Measurements from ENCODE around the gene FBN2. TPM values are rescaled to one million over a fixed set of nuclear protein-coding genes. Genes with fewer than 3 reads are reported as not detected.

FBN2 gene
- total RNA-seq, 2 experiments from 2014 or later, result 0.11 TPM; not detected in 1

DNA sequence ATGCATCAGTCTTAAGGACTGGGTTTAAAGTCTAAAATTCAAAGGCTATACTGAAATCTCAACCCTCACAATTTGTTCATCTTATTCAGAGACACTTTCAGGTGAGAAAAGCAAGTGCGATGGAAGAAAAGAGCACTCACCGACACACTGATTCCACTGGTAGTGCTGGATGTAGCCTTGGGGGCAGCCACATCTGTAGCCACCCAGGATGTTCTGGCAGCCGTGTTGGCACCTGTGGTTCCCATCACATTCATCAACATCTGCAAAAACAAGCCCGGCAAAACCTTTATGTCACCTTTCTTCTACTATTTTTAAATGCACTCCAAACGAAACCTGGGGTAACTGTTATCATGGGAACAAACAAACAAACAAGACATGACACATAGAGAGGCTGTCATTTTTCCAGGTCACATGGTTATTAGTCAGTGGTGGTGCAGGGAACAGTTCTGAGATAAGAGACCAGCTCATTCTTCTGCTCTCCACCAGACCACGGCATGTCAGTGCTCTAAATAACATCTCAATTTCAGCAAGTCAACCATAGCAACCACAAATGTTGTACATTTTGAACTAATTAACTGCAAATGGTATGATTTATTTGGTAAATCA is 266.1 kb downstream of the FBN2 start:
- H3K4me1 Mint-ChIP-seq, result no peaks in the 10 kb centered on the region
- ATAC-seq (ENCODE audit: low read depth), result no peak
- no peaks in the 10 kb centered on the region for H3K36me3 Mint-ChIP-seq
- H3K27me3 Mint-ChIP-seq, result no peaks in the 10 kb centered on the region
- DNase-seq, result no peak
- POLR2A ChIA-PET, result no interaction called here
- H3K27ac Mint-ChIP-seq, result no peak overlapping the region
- H3K4me3 Mint-ChIP-seq, result no peak overlapping the region
- H3K9me3 Mint-ChIP-seq, result no peaks in the 10 kb centered on the region

DNA sequence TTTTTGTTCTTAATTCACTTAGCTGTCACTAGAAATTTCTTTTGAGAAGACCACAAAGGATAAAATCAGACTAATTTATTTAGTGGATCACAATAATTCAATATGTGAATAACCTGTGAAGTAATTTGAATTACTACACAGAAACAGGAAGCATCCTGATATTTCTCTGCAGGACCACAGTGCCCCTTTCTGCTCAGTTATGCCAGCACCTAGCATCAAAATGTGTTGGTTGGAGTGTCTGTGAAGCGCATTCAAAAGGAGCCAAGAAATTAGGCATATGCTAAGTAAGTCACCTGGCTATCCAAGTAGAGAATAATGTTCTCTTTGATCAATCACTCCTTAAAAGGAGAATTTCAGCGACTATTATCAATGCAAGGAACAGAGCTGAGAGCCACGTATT is 267.0 kb downstream of the FBN2 start:
- Mint-ChIP-seq H3K9me3 (no peaks in the 10 kb centered on the region), H3K4me3 (no peak overlapping the region), H3K27me3 (no peaks in the 10 kb centered on the region), H3K4me1 (no peaks in the 10 kb centered on the region), H3K36me3 (no peaks in the 10 kb centered on the region), H3K27ac (no peak overlapping the region)
- DNase-seq (no peak), ATAC-seq (ENCODE audit: low read depth) (no peak)
- POLR2A ChIA-PET, result no interaction called here

DNA sequence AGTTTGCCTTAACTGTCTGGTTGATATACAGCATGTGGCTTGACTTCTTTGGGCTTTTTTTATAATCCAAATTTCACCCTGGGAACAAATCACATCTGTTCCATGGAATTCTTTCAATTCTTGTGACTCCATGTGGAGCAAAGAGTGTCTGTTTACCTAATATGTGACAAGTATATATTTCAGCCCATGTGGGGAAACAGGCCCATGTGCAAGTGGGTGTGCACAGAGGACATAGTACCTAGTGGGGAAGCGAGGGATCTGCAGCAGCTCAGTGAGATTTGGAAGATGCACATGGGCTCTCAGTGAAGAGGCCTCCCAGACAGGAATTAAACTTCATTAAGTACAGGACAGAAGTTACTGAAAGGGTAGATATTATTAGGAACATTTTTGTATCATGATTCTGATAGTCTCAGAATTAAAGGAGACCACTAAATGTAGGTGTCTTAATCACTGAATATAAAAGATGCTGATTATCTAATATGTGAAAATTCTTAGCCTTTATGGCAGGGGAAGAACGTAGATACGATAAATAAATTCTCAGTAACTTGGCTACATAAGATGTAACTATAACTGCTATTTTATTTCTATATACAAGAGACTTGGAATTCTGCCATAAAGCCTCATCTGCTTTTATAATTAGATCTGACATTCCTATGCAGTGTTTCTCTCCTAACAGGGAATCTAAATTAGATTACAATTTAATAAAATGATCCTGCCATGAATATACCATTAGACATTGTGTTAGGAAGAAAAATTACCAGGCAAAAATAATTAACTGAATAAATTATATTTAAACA is 273.3 kb downstream of the FBN2 start:
- no peaks in the 10 kb centered on the region for H3K4me1 Mint-ChIP-seq
- H3K4me3 Mint-ChIP-seq, result no peak overlapping the region
- POLR2A ChIA-PET, result no interaction called here
- ATAC-seq (ENCODE audit: low read depth), result no peak
- peaks cover 2% of the 10 kb centered on the region for H3K27me3 Mint-ChIP-seq
- H3K9me3 Mint-ChIP-seq, result no peaks in the 10 kb centered on the region
- no peaks in the 10 kb centered on the region for H3K36me3 Mint-ChIP-seq
- no peak for DNase-seq
- no peak overlapping the region for H3K27ac Mint-ChIP-seq

DNA sequence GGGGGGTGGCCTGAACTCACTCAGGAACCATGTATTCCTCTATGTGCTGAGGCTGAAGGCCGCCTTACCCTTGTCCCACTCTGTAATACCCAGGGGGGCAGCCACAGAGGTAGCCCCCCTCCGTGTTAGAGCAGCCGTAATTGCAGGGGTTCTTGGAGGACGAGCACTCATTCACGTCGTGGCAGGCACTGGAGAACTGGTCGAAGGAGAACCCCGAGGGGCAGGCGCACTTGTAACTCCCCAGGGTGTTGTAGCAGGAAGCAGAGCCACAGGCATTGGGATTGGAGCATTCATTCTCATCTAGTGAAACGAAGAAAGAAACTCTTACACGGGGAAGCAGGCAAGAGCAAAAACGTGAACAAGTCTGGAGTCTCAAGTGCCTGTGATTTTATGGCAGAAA is 274.7 kb downstream of the FBN2 start:
- no peak overlapping the region for H3K4me3 Mint-ChIP-seq
- ATAC-seq (ENCODE audit: low read depth) (no peak), DNase-seq (no peak)
- peaks cover 2% of the 10 kb centered on the region for H3K27me3 Mint-ChIP-seq
- H3K36me3 Mint-ChIP-seq, result no peaks in the 10 kb centered on the region
- H3K9me3 Mint-ChIP-seq, result no peaks in the 10 kb centered on the region
- H3K27ac Mint-ChIP-seq, result no peak overlapping the region
- no peaks in the 10 kb centered on the region for H3K4me1 Mint-ChIP-seq
- POLR2A ChIA-PET, result no interaction called here

DNA sequence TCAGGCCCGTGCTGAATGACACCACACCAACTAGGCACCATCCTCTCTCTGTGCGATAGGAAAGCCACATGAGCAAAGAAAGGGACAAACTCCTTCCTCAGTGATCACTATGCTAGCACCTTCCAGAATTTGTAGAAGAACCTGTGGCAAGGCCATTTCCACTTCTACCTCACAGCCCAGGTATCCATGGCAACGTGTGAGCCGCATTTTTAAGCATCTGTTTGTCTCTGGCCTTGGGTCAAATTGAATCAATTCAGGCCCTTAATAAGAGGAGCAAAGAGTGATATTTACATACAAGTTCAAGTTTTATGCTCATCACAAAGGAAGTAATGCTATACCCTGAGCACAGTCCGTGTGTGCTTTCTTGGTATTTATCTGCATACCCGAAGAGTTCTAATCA is 275.1 kb downstream of the FBN2 start:
- H3K27ac Mint-ChIP-seq, result no peak overlapping the region
- POLR2A ChIA-PET, result no interaction called here
- DNase-seq, result no peak
- ATAC-seq (ENCODE audit: low read depth), result no peak
- no peaks in the 10 kb centered on the region for H3K9me3 Mint-ChIP-seq
- H3K4me3 Mint-ChIP-seq, result no peak overlapping the region
- H3K36me3 Mint-ChIP-seq, result no peaks in the 10 kb centered on the region
- H3K27me3 Mint-ChIP-seq, result peaks cover 2% of the 10 kb centered on the region
- H3K4me1 Mint-ChIP-seq, result no peaks in the 10 kb centered on the region

DNA sequence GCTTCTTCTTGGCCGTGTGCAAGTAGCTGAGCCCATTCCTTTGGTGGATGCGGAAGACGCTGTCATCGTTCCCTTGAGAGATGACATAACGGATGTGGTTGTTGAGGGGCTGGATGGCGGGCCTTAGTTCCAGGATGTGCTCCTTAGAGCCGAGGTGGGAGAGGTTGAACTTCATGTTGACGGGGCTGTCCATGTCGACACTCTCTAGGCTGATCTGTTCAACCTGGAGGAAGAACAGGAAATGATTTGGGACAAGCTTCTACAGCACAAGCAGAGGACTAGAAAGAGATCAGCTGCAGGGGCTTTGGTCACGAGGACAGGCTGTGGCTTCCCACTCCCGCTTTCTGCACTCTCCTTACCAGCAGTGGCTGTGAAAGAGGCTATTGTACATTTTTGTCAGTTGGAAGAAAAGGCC is 278.4 kb downstream of the FBN2 start:
- H3K27ac Mint-ChIP-seq, result no peak overlapping the region
- DNase-seq (no peak), ATAC-seq (ENCODE audit: low read depth) (no peak)
- no peaks in the 10 kb centered on the region for H3K36me3 Mint-ChIP-seq
- peaks cover 2% of the 10 kb centered on the region for H3K27me3 Mint-ChIP-seq
- no peaks in the 10 kb centered on the region for H3K4me1 Mint-ChIP-seq
- POLR2A ChIA-PET, result no interaction called here
- H3K4me3 Mint-ChIP-seq, result no peak overlapping the region
- peaks cover 3% of the 10 kb centered on the region for H3K9me3 Mint-ChIP-seq

DNA sequence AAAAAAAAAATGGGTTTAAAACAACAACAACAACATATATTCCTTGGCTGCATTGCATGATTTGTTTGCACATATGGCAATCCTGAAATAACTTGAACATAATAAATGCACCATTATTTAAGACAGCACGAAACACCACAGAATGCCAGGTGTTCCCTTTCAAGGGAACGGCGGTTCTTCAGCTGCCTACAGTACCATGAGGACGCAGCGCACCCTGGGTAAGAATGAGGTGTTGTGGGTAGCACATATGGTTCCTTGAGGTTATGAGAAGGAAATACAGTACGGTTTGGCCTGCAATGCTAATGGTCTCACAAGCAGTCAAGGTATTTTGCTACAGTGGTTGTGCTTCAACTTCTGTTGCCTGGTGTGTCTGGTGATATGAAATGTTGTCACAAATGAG is 279.7 kb downstream of the FBN2 start:
- H3K9me3 Mint-ChIP-seq, result peaks cover 5% of the 10 kb centered on the region
- no peak overlapping the region for H3K27ac Mint-ChIP-seq
- H3K36me3 Mint-ChIP-seq, result no peaks in the 10 kb centered on the region
- DNase-seq (no peak), ATAC-seq (ENCODE audit: low read depth) (no peak)
- peaks cover 1% of the 10 kb centered on the region for H3K27me3 Mint-ChIP-seq
- H3K4me1 Mint-ChIP-seq, result no peaks in the 10 kb centered on the region
- no peak overlapping the region for H3K4me3 Mint-ChIP-seq
- POLR2A ChIA-PET, result no interaction called here

DNA sequence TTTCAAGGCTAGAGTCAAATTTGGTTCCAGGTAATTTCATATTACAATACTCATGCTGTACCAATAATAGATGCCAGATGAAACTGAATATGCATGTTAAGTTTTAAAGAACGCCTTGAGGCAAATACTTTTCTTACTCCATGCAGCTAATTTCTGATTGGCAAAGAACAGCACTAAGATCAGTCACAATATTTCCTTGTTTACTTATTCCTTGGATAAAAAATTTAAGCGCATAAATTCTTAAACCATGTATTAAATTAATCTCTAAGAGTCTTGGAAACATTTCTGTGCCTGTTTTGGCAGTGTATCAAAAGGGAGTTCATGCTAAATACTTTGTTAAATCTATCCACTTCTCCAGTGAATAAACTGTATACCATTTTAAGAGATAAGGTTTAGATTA is 281.0 kb downstream of the FBN2 start:
- DNase-seq (no peak), ATAC-seq (ENCODE audit: low read depth) (no peak)
- H3K27me3 Mint-ChIP-seq, result no peaks in the 10 kb centered on the region
- H3K36me3 Mint-ChIP-seq, result no peaks in the 10 kb centered on the region
- no peak overlapping the region for H3K27ac Mint-ChIP-seq
- no peak overlapping the region for H3K4me3 Mint-ChIP-seq
- POLR2A ChIA-PET, result no interaction called here
- peaks cover 5% of the 10 kb centered on the region for H3K9me3 Mint-ChIP-seq
- no peaks in the 10 kb centered on the region for H3K4me1 Mint-ChIP-seq

DNA sequence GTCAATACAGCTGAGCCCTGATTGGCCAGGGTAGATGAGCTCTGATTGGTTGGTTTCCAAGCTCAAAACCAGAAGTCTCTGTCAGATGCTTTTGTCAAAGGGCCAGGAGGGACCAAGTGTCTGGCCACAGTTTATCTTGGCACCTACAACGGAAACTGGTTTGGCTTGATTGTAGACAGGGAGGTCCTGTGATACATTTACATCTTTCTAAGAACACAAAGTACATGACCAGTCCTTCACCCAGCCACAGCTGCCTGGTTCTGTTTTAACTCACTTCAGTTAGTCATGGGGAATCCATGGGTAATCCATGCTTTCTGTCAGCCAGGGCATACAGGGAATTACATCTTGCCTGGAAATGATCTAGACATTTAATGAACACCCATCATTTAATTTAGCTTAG is 283.3 kb downstream of the FBN2 start:
- no peaks in the 10 kb centered on the region for H3K27me3 Mint-ChIP-seq
- no peak overlapping the region for H3K4me3 Mint-ChIP-seq
- peaks cover 6% of the 10 kb centered on the region for H3K9me3 Mint-ChIP-seq
- H3K4me1 Mint-ChIP-seq, result no peaks in the 10 kb centered on the region
- no peaks in the 10 kb centered on the region for H3K36me3 Mint-ChIP-seq
- ATAC-seq (ENCODE audit: low read depth) (no peak), DNase-seq (no peak)
- no peak overlapping the region for H3K27ac Mint-ChIP-seq
- POLR2A ChIA-PET, result no interaction called here

DNA sequence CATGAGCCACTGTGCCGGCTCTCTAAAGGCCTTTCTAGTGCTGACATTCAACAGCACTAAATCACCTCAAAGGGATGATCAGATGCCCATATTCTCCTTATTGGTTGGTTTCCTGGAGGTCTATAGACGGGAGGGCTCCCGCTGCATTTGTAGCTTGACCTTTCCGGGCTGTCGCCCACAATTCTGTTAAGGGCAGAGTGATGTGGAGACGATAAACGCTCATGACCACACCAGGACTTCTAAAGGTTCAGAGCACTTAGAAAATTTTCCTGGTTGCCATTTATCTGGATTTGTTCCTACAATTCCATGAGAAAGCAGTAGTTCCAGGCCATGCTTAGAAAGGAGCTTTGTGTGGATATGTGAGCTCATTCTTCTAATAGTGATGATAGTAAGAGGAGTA is 284.2 kb downstream of the FBN2 start:
- Mint-ChIP-seq H3K27me3 (no peaks in the 10 kb centered on the region), H3K27ac (no peak overlapping the region), H3K4me3 (no peak overlapping the region), H3K36me3 (no peaks in the 10 kb centered on the region), H3K4me1 (no peaks in the 10 kb centered on the region), H3K9me3 (peaks cover 6% of the 10 kb centered on the region)
- POLR2A ChIA-PET, result no interaction called here
- ATAC-seq (ENCODE audit: low read depth) (no peak), DNase-seq (no peak)

DNA sequence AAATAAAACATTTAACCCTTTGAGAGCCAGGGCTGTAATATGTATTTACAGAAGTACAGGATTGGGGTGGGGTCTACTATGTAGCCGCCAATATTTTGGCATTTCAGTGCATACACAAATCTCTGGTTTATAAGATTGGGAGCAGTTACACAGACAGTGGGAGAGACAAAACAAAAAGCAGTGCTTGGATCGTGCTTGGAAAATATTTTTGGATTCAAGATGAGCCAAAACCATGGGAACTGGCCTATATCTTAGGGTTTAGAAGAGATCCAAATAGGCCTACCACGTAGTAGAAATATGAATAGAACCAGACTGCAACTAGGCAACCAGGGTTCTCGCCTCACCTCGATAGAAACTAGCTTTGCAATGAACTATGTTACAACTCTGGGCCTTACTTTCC is 284.9 kb downstream of the FBN2 start:
- Mint-ChIP-seq H3K4me3 (no peak overlapping the region), H3K4me1 (no peaks in the 10 kb centered on the region), H3K36me3 (no peaks in the 10 kb centered on the region), H3K9me3 (peaks cover 6% of the 10 kb centered on the region), H3K27me3 (no peaks in the 10 kb centered on the region), H3K27ac (no peak overlapping the region)
- POLR2A ChIA-PET, result no interaction called here
- ATAC-seq (ENCODE audit: low read depth) (no peak), DNase-seq (no peak)

DNA sequence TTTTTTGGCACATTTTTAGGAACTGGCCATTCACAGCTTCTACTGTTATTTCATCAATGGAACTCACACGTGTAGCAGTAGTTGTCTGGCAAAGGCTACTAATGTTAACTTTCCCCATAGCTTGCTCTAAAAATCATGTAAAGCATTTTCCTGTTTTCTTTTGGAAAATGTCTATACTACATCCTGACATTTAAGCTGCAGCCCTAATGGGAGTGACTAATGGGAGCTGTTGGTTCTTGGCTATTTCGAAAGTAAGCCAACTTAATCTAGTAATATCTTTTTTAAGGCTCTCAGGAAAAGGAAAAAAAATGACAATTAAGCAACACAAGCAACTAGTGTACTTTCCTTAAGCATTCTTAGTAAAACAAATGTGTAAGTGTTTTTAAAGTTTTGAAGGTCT is 285.3 kb downstream of the FBN2 start:
- Mint-ChIP-seq H3K27ac (no peak overlapping the region), H3K4me3 (no peak overlapping the region), H3K9me3 (peaks cover 6% of the 10 kb centered on the region), H3K4me1 (no peaks in the 10 kb centered on the region), H3K36me3 (no peaks in the 10 kb centered on the region), H3K27me3 (no peaks in the 10 kb centered on the region)
- ATAC-seq (ENCODE audit: low read depth), result no peak
- no peak for DNase-seq
- POLR2A ChIA-PET, result no interaction called here

DNA sequence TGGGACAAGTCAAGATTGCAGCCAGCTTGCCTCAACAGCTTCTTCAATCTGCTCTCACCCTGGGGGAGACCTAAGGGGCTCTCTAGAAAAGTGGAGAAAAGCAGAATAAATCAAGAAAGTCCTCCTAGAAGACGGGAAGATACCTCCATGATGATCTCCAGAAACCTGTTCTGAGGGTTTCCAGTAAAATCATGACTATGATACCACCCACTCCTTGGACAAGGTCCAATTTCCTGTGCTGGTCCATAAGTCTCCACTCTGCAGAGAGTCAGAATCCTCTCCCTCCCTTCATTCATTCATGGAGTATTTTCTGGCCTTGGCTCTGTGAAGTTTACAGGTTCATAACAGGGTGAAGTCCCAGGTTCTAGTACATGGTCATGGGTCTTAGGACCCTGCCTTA is 285.8 kb downstream of the FBN2 start:
- POLR2A ChIA-PET, result no interaction called here

DNA sequence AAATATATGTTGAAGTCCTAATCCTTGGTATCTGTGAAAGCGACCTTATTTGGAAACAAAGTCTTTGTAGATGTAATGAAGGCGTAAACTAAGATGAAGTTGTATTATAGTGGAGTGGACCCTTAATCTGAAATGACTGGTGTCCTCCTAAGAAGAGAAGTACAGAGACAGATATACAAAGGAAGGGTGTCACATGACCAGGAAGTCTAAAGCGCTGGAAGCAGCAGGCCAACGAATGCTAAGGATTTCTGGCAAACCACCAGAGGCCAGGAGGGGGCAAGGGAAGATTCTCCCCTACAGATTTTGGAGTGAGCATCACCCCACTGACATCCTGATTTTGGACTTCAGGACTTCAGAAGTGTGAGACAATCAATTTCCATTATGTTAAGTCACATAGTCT is 292.1 kb downstream of the FBN2 start:
- Mint-ChIP-seq H3K4me3 (no peak overlapping the region), H3K9me3 (peaks cover 1% of the 10 kb centered on the region), H3K27me3 (no peaks in the 10 kb centered on the region), H3K36me3 (no peaks in the 10 kb centered on the region), H3K27ac (no peak overlapping the region), H3K4me1 (no peaks in the 10 kb centered on the region)
- ATAC-seq (ENCODE audit: low read depth) (no peak), DNase-seq (no peak)
- POLR2A ChIA-PET, result no interaction called here

More for the DNA sequence above, 285.8 kb downstream of the FBN2 start:
- DNase-seq (no peak), ATAC-seq (ENCODE audit: low read depth) (no peak)
- no peaks in the 10 kb centered on the region for H3K27me3 Mint-ChIP-seq
- no peak overlapping the region for H3K4me3 Mint-ChIP-seq
- no peaks in the 10 kb centered on the region for H3K4me1 Mint-ChIP-seq
- no peaks in the 10 kb centered on the region for H3K36me3 Mint-ChIP-seq
- peaks cover 6% of the 10 kb centered on the region for H3K9me3 Mint-ChIP-seq
- no peak overlapping the region for H3K27ac Mint-ChIP-seq

Measured in activated naive CD8-positive, alpha-beta T cell treated with anti-CD3 and anti-CD28 coated beads, Interleukin-2, amount 10 ng/mL, durations not matched to agents 7 days and 5 days (primary cell).